ENCODE results near the gene ELOVL7.

- TF ChIP-seq CTCF (IDR thresholded peaks at IDR 0.05) (no peak), EZH2 (IDR thresholded peaks at IDR 0.05; ENCODE audit: borderline replicate concordance, insufficient read depth, low read depth, low read length, poor library complexity, severe bottlenecking) (no peak)
Measured at GRCh38 chr5:60835554-60835953, 8.5 kb downstream of the ELOVL7 start.
